RWPE1 (cell line): ENCODE measurements around the gene MPZL3.
A peak's percentile ranks its signal among the peaks of the same experiment; 100 is the strongest.

Experiments used
- CTCF ChIA-PET: fragments of 350-600 bp; sonication (Branson Sonifier 250); formaldehyde crosslinking; extraction: SDS; loops from one replicate; lab custom pipeline; 2021; lab: Yijun Ruan, JAX
- POLR2A ChIA-PET: fragments of 400-600 bp; formaldehyde crosslinking; extraction: SDS; loops from one replicate; lab custom pipeline; 2020; ENCODE audit warnings: antibody characterized with exemption; ENCODE audit not compliant: low non-redundant PET; lab: Yijun Ruan, JAX
- DNase-seq: peaks from one replicate; pipeline ENCODE4 v3.0.0; 2012; ENCODE audit warnings: low spot score
- H3K27ac ChIP-seq: fragments of 450-650 bp; 2 replicates; pipeline ENCODE4 v1.5.1; 2017
- TF ChIP-seq, protein P1 (sequence below): fragments of 450-650 bp; conservative IDR thresholded peaks from 2 replicates; pipeline ENCODE4 v1.5.1; 2017; ENCODE audit warnings: low read depth, mild to moderate bottlenecking

Gene MPZL3

GRCh38 chr11:118274186-118274585 lies 22.0 kb upstream of the MPZL3 start:
- no peak for DNase-seq
- H3K27ac ChIP-seq = no peak overlapping the region
- TF ChIP-seq, protein P1, sequence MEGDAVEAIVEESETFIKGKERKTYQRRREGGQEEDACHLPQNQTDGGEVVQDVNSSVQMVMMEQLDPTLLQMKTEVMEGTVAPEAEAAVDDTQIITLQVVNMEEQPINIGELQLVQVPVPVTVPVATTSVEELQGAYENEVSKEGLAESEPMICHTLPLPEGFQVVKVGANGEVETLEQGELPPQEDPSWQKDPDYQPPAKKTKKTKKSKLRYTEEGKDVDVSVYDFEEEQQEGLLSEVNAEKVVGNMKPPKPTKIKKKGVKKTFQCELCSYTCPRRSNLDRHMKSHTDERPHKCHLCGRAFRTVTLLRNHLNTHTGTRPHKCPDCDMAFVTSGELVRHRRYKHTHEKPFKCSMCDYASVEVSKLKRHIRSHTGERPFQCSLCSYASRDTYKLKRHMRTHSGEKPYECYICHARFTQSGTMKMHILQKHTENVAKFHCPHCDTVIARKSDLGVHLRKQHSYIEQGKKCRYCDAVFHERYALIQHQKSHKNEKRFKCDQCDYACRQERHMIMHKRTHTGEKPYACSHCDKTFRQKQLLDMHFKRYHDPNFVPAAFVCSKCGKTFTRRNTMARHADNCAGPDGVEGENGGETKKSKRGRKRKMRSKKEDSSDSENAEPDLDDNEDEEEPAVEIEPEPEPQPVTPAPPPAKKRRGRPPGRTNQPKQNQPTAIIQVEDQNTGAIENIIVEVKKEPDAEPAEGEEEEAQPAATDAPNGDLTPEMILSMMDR = no peak
- ChIA-PET POLR2A (no interaction called here), CTCF (interaction anchor here (1.0 kb wide), 1 partner anchor 76 kb away, joined by 3 read pairs; no protein-coding TSS in a partner anchor)

GRCh38 chr11:118272001-118272400 lies 19.8 kb upstream of the MPZL3 start:
- TF ChIP-seq, protein P1 = no peak
- H3K27ac ChIP-seq = no peak overlapping the region
- DNase-seq = no peak
- CTCF ChIA-PET = no interaction called here
- POLR2A ChIA-PET = no interaction called here

DNA sequence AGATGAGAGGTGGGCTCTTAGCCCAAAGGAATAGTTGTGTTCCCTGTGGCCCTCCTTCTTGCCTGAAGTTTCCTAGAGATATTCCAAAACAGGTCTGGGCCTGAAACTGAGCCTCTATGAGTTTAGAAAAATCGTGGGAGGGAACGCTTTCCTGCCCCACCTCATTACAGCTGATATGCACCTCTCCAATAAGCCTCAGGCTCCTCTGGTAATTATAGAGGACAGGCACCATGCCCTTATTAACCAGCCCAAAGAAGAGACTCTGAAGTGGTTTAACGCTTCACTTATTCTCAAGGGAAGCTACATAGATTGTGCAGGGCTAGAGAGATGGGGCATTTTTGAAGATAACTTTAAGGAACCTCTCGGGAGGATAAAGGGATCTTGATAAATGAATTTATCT lies 15.3 kb upstream of the MPZL3 start:
- POLR2A ChIA-PET = no interaction called here
- no peak overlapping the region for H3K27ac ChIP-seq
- DNase-seq = peak; percentile 33
- TF ChIP-seq, protein P1 = no peak
- CTCF ChIA-PET = interaction anchor here (0.7 to 1.2 kb wide), 2 partner anchors 24 to 69 kb away, joined by 3 to 6 read pairs; no protein-coding TSS in a partner anchor

- H3K27ac ChIP-seq = peak overlapping the region; percentile 61
- CTCF ChIA-PET = interaction anchor here (0.7 to 1.6 kb wide), 2 partner anchors 11 to 94 kb away, joined by 4 to 5 read pairs; no protein-coding TSS in a partner anchor
- TF ChIP-seq, protein P1 = no peak
- POLR2A ChIA-PET = no interaction called here
- DNase-seq = no peak
Observed at GRCh38 chr11:118265954-118266353, 13.8 kb upstream of the MPZL3 start.

GRCh38 chr11:118264569-118265465 lies 12.7 kb upstream of the MPZL3 start:
- peak overlapping the region; percentile 90 for H3K27ac ChIP-seq
- ChIA-PET POLR2A (interaction anchor here (1.2 to 1.6 kb wide), 2 partner anchors 11 to 13 kb away, joined by 3 to 7 read pairs; partner anchors contain the start of gene MPZL3), CTCF (interaction anchor here (1.0 to 2.3 kb wide), 4 partner anchors 12 to 24 kb away, joined by 3 to 7 read pairs (median 4); no protein-coding TSS in a partner anchor)
- no peak for DNase-seq
- TF ChIP-seq, protein P1 = no peak
